ENCODE data around the gene ITIH1. TPM values are rescaled to one million over a fixed set of nuclear protein-coding genes. Genes with fewer than 3 reads are reported as not detected.

The ITIH1 gene
- total RNA-seq, 4 donors from 2014 or later, result not detected

DNA sequence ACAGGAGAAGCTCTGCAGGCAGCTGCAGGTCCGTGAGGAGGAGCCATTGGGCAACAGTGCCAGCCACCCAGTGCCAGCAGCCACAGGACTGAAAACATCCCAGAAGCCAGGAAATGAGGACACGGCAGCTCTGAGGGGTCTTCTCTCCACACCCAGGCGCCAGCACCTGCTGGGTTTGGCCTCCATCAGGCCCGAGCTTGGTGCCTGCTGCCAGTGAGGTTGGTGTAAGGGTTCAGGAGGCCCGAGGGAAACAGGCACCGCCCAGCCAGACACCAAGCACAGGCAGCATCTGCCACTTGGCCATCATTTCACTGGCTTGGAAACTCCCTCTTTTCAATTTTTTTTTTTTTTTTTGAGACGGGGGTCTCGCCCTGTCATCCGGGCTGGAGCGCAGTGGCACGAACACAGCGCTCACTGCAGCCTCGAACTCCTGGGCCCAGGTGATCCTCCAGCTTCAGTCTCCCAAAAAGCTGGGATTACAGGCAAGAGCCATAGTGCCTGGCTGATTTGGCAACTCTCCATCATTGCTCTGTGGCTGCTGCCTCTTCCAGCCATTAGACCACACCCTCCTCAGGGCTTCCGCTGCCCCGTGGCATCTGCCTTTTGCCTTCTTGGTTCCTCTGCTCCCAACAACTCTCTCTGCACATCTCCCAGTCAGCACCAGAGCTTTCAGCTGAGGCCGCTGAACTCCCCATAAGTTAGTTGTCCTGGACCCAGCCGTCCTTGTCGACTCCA is 15.7 kb downstream of the ITIH1 start:
- intact Hi-C loops (cut with DNase I; ENCODE audit: low total_unique reads), result no loop called here
- Histone ChIP-seq H3K27ac (no peak overlapping the region), H3K36me3 (no peaks in the 10 kb centered on the region), H3K9me3 (no peaks in the 10 kb centered on the region), H3K4me3 (no peak overlapping the region), H3K4me1 (no peaks in the 10 kb centered on the region), H3K27me3 (no peaks in the 10 kb centered on the region)
- in situ Hi-C loops (cut with MboI; ENCODE audit: low pct_ligation_motif_present in 1 of 4, low pct_unique_long_range_greater_than_20kb in 1 of 4, low sequenced_read_pairs in 3 of 4), result no loop called here
- 72% methylated on average over 18 of the region's 18 CpGs; no CpG with 5 or more reads in 1 of the 2 donors for WGBS, 2 donors (ENCODE audit: low coverage in 1 of 2)
- TF ChIP-seq POLR2AphosphoS5 (IDR thresholded peaks at IDR 0.05) (no peak), EP300 (IDR thresholded peaks at IDR 0.05; ENCODE audit: low read depth) (no peak), POLR2A (IDR thresholded peaks at IDR 0.05) (no peak)
- TF ChIP-seq, protein P1, sequence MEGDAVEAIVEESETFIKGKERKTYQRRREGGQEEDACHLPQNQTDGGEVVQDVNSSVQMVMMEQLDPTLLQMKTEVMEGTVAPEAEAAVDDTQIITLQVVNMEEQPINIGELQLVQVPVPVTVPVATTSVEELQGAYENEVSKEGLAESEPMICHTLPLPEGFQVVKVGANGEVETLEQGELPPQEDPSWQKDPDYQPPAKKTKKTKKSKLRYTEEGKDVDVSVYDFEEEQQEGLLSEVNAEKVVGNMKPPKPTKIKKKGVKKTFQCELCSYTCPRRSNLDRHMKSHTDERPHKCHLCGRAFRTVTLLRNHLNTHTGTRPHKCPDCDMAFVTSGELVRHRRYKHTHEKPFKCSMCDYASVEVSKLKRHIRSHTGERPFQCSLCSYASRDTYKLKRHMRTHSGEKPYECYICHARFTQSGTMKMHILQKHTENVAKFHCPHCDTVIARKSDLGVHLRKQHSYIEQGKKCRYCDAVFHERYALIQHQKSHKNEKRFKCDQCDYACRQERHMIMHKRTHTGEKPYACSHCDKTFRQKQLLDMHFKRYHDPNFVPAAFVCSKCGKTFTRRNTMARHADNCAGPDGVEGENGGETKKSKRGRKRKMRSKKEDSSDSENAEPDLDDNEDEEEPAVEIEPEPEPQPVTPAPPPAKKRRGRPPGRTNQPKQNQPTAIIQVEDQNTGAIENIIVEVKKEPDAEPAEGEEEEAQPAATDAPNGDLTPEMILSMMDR (IDR thresholded peaks at IDR 0.05), result no peak
- DNase-seq, result no peak

DNA sequence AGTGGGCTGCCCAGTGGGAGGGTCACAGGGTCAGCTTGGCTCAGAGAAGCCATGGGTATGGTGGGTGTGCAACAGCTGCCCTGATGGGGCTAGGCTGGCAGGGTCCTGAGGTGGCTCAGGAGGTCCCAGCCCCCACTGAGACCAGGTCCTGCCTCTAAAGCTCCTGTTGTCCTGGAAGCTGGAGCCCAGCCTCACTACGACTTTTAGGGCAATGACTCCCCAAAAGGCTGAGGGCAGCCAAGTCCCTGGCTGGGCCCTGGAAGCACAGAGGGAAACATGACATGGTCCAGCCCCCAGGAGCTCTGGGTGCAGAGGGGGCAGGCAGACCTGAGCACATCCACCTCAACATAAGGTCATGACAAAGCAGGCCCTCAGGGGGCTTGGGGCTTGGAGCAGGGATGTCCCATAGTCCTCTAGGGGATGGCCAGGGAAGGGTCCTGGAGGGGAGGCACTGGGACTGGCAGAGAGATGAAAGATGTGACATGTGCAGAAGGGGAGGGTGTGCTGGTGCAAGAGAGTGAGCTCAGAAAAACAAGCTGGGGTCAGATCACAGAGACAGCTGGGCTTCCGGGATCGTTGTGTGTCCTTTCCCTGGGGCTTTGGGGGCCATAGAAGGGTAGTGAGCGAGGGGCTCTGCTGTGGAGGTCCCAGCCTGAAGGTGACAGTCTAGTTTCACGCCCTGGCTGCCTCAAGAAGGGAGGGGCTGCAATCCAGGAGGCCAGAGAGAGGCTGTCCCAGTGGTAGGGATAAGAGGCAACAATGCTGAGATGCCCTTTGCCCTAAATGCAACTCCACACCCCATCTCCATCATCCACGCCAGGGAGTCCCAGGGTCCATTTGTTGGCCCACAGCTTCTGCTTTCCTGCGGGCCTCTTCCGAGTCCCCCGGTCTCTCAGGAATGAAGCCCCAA is 16.6 kb downstream of the ITIH1 start:
- Histone ChIP-seq H3K9me3 (no peaks in the 10 kb centered on the region), H3K36me3 (no peaks in the 10 kb centered on the region), H3K27me3 (no peaks in the 10 kb centered on the region), H3K27ac (no peak overlapping the region), H3K4me3 (no peak overlapping the region), H3K4me1 (no peaks in the 10 kb centered on the region)
- DNase-seq, result no peak
- 80% methylated on average over 8 of the region's 9 CpGs; no CpG with 5 or more reads in 1 of the 2 donors for WGBS, 2 donors (ENCODE audit: low coverage in 1 of 2)
- in situ Hi-C loops (cut with MboI; ENCODE audit: low pct_ligation_motif_present in 1 of 4, low pct_unique_long_range_greater_than_20kb in 1 of 4, low sequenced_read_pairs in 3 of 4) (no loop called here), intact Hi-C loops (cut with DNase I; ENCODE audit: low total_unique reads) (no loop called here)
- TF ChIP-seq POLR2AphosphoS5 (IDR thresholded peaks at IDR 0.05), result no peak
- TF ChIP-seq, protein P1 (IDR thresholded peaks at IDR 0.05), result no peak
- no peak for TF ChIP-seq POLR2A (IDR thresholded peaks at IDR 0.05)
- no peak for TF ChIP-seq EP300 (IDR thresholded peaks at IDR 0.05; ENCODE audit: low read depth)

DNA sequence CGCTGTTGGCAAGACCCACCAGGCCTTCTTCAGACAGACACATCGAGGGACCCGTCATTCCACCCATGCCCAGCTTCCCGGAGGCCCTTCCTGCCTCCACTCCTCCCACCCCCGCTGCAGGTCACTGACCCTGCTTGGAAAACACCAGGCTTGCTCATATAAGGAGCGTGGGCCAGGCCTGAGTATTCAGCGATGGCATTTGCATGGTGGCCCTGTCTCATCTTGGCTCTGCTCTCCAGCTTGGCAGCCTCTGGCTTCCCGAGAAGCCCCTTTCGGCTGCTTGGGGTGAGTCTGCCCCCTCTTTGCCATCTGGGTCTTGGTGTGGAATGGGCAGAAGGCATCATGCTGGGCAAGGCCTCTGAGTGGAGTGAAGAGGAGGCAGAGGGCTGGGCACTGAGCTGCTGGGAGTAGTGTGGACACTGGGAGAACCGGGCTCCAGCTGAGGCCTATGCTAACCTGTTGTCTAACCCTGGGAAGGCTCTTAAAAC is 17.3 kb downstream of the ITIH1 start, which contains the start of gene ITIH3:
Gene ITIH3, plus strand, starts transcription at position 185 of the 488 bp plus-strand sequence. Its CDS starts 8 bp downstream, at position 193.
- Histone ChIP-seq H3K27me3 (no peaks in the 10 kb centered on the region), H3K4me3 (no peak within 1 kb of the TSS), H3K36me3 (no peaks in the 10 kb centered on the region), H3K4me1 (no peaks in the 10 kb centered on the region), H3K9me3 (no peaks in the 10 kb centered on the region), H3K27ac (no peak within 1 kb of the TSS)
- no peak for DNase-seq
- 87 to 100% methylated on average over 1 to 10 of the region's 10 CpGs for WGBS, 2 donors (ENCODE audit: low coverage in 1 of 2)
- intact Hi-C loops (cut with DNase I; ENCODE audit: low total_unique reads) (no loop called here), in situ Hi-C loops (cut with MboI; ENCODE audit: low pct_ligation_motif_present in 1 of 4, low pct_unique_long_range_greater_than_20kb in 1 of 4, low sequenced_read_pairs in 3 of 4) (no loop called here)
- TF ChIP-seq EP300 (IDR thresholded peaks at IDR 0.05; ENCODE audit: low read depth) (no peak), POLR2A (IDR thresholded peaks at IDR 0.05) (no peak), POLR2AphosphoS5 (IDR thresholded peaks at IDR 0.05) (no peak)
- TF ChIP-seq, protein P1 (IDR thresholded peaks at IDR 0.05), result no peak

DNA sequence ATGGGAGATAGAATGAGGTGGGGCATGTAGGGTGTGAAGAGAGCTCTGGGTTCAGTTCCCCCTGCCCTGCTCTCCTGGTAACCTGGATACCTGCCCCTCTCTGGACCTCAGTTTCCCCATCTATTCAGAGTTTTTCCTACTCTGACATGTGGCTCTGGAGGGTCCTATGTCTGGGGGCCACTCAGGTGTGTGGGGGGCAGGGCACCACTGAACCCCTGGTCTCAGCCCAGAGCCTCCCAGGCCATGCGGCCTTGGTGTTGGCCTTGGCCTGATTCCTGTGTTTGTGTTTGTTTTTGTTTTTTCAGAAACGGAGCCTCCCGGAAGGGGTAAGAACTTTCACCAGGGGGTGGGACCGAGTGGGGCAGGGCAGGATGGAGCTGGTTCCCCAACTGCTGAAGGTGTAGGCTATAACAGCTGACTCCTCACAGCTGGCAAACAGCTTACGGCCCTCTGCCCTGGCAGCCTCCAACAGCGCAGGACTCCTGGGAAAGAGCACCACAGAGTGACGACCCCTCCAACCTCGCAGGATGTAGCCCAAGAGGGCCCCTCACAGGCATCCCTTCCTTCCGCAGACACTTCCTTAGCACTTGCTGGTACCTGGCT is 18.0 kb downstream of the ITIH1 start:
- DNase-seq, result no peak
- no peaks in the 10 kb centered on the region for H3K9me3 ChIP-seq
- H3K27me3 ChIP-seq, result no peaks in the 10 kb centered on the region
- in situ Hi-C loops (cut with MboI; ENCODE audit: low pct_ligation_motif_present in 1 of 4, low pct_unique_long_range_greater_than_20kb in 1 of 4, low sequenced_read_pairs in 3 of 4) (no loop called here), intact Hi-C loops (cut with DNase I; ENCODE audit: low total_unique reads) (no loop called here)
- 60% methylated on average over 9 of the region's 9 CpGs; no CpG with 5 or more reads in 1 of the 2 donors for WGBS, 2 donors (ENCODE audit: low coverage in 1 of 2)
- no peaks in the 10 kb centered on the region for H3K36me3 ChIP-seq
- H3K4me1 ChIP-seq, result no peaks in the 10 kb centered on the region
- TF ChIP-seq POLR2AphosphoS5 (IDR thresholded peaks at IDR 0.05) (no peak), EP300 (IDR thresholded peaks at IDR 0.05; ENCODE audit: low read depth) (no peak), POLR2A (IDR thresholded peaks at IDR 0.05) (no peak)
- TF ChIP-seq, protein P1 (IDR thresholded peaks at IDR 0.05), result no peak
- H3K27ac ChIP-seq, result no peak overlapping the region
- H3K4me3 ChIP-seq, result no peak overlapping the region

Measured in transverse colon (tissue), 4 donors.